NCI-H2171 (cell line): ENCODE data around the gene HOMER3.

Source experiments
- DNase-seq: peaks from one replicate; lab custom pipeline; 2025; lab: John Stamatoyannopoulos, UW

Gene HOMER3

GRCh38 chr19:18954094-18954493, 13.1 kb upstream of the HOMER3 start:
- no peak for DNase-seq

- peak; percentile 30 for DNase-seq
These were observed 11.5 kb upstream of the HOMER3 start for GRCh38 chr19:18952364-18953003.

GRCh38 chr19:18951721-18952281, 10.8 kb upstream of the HOMER3 start:
- no peak for DNase-seq

GRCh38 chr19:18949858-18950257, 8.8 kb upstream of the HOMER3 start:
- DNase-seq: no peak

GRCh38 chr19:18948976-18949356, 7.9 kb upstream of the HOMER3 start:
- no peak for DNase-seq

GRCh38 chr19:18948075-18948975, 7.3 kb upstream of the HOMER3 start:
- DNase-seq: no peak

GRCh38 chr19:18946918-18947317, 5.9 kb upstream of the HOMER3 start:
- DNase-seq: peak; percentile 24

- no peak for DNase-seq
These were observed 5.3 kb upstream of the HOMER3 start for GRCh38 chr19:18946335-18946734.

- no peak for DNase-seq
These were observed 4.3 kb upstream of the HOMER3 start for GRCh38 chr19:18945297-18945696.

GRCh38 chr19:18943465-18943864, 2.4 kb upstream of the HOMER3 start:
- no peak for DNase-seq

GRCh38 chr19:18942692-18943091, 1.7 kb upstream of the HOMER3 start:
- no peak for DNase-seq

- no peak for DNase-seq
These were observed 774 bp upstream of the HOMER3 start for GRCh38 chr19:18941628-18942354.

GRCh38 chr19:18939922-18940768, 872 bp downstream of the HOMER3 start:
- DNase-seq: no peak

GRCh38 chr19:18939163-18939562, 1.9 kb downstream of the HOMER3 start:
- DNase-seq: no peak

GRCh38 chr19:18933297-18933696, 7.7 kb downstream of the HOMER3 start:
- DNase-seq: no peak

GRCh38 chr19:18932216-18932841, 8.7 kb downstream of the HOMER3 start:
- no peak for DNase-seq

GRCh38 chr19:18931316-18932162, 9.5 kb downstream of the HOMER3 start:
- DNase-seq: no peak

- DNase-seq: no peak
These were observed 11.7 kb downstream of the HOMER3 start for GRCh38 chr19:18929311-18929710.

GRCh38 chr19:18928018-18928805, 12.8 kb downstream of the HOMER3 start:
- no peak for DNase-seq
